HTR-8/SVneo (cell line): Measurements from ENCODE around the gene SYNPO.
A peak's percentile ranks its signal among the peaks of the same experiment; 100 is the strongest.

ENCODE experiments used
- DNase-seq: peaks from one replicate; pipeline ENCODE4 v3.0.0; 2011; ENCODE audit warnings: low spot score, mixed read lengths; ENCODE audit not compliant: insufficient read length
- FAIRE-seq: peaks from 2 replicates; lab custom pipeline; 2011; peaks lifted over from hg19 to GRCh38; lab: Jason Lieb, UNC

The SYNPO gene, protein sequence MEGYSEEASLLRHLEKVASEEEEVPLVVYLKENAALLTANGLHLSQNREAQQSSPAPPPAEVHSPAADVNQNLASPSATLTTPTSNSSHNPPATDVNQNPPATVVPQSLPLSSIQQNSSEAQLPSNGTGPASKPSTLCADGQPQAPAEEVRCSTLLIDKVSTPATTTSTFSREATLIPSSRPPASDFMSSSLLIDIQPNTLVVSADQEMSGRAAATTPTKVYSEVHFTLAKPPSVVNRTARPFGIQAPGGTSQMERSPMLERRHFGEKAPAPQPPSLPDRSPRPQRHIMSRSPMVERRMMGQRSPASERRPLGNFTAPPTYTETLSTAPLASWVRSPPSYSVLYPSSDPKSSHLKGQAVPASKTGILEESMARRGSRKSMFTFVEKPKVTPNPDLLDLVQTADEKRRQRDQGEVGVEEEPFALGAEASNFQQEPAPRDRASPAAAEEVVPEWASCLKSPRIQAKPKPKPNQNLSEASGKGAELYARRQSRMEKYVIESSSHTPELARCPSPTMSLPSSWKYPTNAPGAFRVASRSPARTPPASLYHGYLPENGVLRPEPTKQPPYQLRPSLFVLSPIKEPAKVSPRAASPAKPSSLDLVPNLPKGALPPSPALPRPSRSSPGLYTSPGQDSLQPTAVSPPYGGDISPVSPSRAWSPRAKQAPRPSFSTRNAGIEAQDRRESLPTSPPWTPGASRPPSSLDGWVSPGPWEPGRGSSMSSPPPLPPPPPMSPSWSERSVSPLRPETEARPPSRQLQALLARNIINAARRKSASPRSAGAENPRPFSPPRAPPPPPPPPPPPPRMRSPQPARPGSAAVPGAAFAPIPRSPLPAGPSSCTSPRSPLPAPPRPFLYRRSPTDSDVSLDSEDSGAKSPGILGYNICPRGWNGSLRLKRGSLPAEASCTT

DNA sequence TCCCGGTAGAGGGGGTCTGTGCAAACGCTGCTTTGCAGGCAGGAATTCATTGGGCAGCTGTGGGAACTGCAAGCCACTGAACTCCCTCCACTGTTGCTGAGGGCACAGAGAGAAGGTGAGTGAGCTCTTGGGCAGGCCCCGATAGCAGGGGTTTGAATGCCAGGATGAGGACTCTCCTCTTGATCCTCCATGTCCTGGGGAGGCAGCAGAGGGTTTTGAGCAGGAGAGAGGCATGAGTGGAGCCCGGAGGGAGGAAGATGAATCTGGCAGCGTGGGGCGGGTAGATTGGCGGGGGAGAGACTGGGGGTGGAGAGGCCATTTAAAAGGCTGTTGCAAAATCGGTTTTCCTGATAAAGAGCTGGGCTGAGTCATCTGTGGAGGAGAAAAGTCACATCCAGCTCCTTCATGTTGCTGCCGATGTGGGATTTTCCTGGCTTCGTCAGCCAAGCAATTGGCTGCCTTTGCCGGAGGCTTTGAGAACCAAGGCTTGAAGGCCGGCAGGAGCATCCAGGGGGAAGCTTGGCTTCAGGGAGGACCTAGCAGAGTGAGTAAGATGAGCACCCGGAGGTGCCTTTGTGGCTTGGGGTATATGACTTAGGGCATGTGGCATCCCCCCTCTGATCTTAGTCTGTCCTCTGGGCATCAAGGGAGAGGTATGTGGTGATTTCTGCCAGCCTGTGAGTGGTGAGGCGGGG, at the start of gene SYNPO:
SYNPO (plus strand) TSS at position 350 of the 695 bp plus-strand sequence. CDS start 7,616 bp downstream, outside the sequence.
- FAIRE-seq (peak; percentile 13), DNase-seq (peak; percentile 56)

DNA sequence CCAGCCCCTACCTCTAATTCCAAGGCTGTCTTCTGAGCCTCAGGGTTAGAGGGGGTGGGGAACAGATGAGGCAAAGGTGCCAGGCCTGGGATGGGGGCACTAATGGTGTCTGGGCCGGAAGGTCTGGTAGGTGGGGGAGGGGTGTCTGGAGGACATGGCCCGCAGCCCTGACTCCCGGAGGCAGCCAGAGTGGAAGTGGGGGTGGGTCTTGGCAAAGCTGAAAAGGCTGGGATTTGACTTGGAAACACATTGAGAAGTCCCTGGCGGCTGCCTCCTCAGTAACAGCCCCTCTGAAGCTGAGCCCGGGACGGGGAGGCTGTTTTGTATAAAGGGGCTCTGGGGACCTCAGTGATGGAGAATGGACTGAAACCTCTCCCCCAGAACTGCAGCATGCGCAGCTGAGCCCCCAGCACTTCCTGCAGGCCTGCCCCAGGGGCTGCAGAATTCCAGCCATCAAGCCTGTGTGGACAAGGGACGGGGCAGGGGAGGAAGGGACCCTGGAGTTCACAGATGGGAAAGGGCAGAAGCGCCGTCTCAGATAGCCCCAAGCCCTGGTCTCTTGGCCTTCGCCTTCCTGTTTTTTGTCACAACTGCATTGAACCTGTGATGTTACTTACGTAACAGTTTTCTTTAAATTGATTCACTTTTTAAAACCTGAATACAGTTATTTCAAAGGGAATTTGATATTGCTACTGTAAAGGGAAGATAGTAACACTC, 49.3 kb upstream of the SYNPO start:
- DNase-seq (no peak), FAIRE-seq (no peak)

DNA sequence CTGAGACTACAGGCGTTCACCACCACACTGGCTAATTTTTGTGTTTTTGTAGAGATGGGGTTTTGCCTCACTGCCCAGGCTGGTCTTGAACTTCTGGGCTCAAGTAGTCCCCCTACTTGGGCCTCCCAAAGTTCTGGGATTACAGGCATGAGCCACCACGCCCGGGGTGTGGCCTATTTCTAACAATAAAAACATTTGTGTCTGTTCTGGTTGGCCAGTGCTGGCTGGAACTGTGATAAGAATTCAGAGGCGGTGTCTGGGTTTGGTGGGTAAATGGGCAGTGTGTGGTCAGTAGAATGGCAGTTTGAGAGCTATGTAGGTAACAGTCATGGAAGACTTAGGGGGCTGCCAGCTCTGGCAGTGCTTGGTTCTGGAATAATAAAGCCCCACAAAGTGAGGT, 46.9 kb upstream of the SYNPO start:
- DNase-seq (no peak), FAIRE-seq (no peak)

DNA sequence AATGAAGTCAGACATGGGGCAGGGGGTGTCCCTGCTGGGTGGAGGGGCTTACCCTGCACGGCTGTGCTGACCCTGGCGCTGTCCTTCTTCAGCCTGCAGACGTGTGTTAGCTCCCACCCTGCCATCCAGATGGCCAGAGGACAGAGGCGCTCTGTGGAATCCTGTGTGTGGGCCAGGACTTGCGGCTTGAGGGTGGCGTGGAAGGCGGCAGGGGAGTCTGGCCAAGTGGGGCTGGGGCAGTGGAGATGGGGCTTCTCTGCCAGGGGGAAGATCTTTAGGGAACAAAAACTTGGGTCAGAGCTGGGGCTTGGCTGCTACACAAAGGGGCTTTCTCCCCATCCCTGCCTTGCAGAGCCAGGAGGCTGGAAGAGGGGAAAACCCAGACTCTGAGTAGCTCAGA, 46.5 kb upstream of the SYNPO start:
- FAIRE-seq: no peak

DNA sequence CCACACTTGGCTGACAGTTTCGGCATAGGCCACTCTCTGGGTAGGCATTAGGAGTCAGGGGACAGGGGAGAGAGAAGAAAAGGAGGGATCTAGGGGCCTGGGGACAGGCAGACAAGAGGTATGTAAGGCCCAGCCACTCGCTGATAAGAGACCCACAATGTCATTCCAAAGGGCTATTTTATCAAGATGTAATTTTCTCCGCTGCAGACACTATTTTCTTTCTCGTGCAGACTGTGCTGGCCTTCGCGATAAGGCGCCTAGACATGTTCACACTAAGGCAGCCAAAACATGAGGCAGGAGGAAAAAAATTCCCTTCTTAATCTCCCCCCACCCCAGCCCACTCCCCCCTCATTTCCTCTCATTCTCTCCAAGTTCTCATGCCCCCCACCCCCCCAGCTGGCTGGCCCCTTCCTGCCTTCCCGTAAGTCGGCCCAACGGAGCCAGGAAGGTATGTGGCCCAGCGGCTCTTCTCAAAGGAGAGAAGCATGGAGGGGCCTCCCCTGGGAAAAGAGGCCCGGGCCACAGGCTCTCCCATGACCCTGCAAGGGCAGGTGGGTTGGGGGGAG, 44.9 kb upstream of the SYNPO start:
- DNase-seq (no peak), FAIRE-seq (no peak)

More for the DNA sequence above, 46.5 kb upstream of the SYNPO start:
- no peak for DNase-seq

DNA sequence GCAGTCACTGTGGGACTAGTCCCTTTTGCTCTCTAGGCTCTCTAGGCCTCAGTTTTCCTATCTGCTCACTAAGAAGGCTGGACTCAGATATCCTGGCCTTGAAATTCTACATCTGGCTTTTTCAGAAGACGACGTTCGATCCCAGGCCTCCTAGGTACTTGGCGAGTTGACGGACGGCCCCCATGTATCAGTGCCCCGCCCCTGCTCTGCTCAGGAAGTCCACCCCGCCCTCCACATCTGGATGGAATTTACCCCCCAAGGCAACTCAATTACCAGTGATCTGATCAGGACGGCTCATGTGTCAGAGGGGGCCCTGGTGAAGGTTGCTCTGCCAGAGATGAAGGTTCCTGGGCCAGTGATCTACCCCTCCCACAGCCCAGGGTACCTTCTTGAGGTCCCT, 44.1 kb upstream of the SYNPO start:
- FAIRE-seq (no peak), DNase-seq (no peak)

DNA sequence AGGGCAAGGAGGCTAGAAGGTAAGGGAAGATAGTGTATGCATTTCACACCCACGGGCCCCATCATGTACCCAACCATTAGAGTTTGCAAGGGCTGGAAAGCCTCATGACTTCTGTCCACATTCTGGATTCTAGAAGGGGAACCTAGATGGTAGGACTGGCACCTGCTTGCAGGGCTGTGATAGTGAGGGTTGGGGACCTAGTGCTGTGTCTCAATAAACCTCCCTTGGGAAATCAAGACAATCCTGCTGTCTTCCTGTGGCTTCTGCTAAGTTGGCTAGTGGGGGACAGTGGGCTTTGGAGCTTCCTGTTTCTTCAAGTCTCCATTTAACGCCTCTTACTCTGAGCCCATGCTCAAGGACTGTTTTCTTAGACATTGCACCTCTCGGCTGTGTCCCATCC, 43.6 kb upstream of the SYNPO start:
- no peak for FAIRE-seq

DNA sequence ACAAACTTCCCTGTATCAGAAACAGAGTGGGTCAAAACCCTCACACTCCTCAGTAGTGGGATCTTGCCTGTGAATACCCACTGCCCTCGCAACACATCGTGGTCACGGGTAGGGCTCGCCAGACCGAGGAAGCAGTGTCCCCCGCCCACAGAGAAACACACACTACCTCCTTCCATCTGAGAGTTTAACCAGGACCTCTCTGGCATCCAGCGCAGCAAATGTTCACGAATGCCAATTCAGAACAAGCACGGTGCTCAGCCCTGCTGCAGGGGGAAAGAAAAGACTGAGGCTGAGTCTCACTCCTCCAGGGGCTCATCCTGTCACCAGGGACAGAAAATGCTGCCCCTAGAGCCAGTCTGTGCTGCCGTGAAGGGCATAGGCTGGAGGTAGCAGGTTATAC, 42.5 kb upstream of the SYNPO start:
- no peak for DNase-seq
- peak; percentile 4 for FAIRE-seq

More for the DNA sequence above, 43.6 kb upstream of the SYNPO start:
- DNase-seq: no peak

DNA sequence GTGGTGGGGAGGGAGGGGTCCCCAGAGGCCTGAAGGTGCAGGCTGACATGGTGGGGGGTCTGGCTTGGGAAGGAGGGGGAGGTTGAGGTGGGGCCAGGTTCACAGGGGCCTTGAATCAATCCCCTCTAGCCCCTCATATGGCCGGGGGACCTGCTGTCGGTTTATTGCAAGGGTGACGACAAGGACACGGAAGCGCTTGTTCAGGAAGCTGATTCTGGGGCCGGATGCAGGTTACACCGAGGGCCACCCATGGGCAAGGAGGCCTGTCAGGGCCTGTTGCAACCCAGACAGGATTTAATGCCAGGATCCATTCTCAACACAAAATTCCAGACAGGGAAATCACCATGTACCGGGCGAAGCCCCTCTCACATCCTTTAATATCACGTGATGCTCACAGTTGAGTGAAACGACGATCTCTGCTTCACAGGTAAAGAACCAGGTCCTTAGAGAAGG, 41.6 kb upstream of the SYNPO start:
- FAIRE-seq (no peak), DNase-seq (no peak)

DNA sequence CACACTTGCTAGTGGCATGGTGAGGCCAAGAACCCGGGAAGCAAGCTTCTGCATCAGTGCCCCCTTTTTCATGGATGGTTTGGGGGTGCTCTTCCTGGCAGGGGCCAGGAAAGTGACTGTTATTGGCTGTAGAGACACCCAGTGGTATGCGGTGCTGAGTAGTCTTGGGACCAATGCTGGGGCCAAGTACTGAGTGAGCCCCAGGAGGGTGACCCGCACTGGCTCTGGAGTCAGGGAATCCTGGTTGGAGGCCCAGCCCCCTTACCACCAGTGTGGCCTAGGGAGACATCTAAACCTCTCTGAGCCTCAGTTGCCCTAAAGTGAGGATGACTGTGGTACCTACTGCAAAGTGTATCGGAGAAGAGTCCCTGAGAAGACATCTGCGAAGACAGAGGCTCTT, 41.2 kb upstream of the SYNPO start:
- FAIRE-seq: no peak

DNA sequence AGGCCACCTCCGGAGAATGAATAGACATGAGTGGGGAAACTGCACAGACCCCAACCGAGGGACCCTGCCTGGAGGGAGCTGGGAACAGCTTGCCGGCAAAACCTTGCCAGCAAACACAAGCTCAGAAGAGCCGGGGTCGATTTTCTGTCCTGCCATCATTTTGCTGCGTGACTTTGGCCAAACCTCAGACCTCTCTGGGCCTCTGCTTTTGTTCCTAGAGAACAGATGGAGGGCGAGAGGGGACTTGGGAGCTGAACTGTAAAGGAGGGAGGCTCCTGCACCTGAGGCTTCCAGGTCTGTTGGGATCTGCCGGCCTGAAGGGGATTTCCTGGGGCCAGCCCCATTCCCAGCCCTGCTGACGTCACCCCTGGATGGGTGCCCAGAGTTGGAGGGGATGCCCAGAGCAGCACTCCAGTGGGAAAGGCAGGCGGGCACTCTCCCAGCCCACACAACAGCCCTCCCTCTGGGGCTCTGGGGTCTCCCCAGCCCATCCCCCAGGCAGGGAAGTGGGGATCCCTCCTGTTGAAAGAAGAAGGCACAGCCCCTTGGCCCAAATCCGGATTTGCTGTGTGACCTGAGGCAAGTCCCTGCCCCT, 40.4 kb upstream of the SYNPO start:
- FAIRE-seq: no peak
- peak; percentile 88 for DNase-seq

More for the DNA sequence above, 41.2 kb upstream of the SYNPO start:
- DNase-seq: no peak

DNA sequence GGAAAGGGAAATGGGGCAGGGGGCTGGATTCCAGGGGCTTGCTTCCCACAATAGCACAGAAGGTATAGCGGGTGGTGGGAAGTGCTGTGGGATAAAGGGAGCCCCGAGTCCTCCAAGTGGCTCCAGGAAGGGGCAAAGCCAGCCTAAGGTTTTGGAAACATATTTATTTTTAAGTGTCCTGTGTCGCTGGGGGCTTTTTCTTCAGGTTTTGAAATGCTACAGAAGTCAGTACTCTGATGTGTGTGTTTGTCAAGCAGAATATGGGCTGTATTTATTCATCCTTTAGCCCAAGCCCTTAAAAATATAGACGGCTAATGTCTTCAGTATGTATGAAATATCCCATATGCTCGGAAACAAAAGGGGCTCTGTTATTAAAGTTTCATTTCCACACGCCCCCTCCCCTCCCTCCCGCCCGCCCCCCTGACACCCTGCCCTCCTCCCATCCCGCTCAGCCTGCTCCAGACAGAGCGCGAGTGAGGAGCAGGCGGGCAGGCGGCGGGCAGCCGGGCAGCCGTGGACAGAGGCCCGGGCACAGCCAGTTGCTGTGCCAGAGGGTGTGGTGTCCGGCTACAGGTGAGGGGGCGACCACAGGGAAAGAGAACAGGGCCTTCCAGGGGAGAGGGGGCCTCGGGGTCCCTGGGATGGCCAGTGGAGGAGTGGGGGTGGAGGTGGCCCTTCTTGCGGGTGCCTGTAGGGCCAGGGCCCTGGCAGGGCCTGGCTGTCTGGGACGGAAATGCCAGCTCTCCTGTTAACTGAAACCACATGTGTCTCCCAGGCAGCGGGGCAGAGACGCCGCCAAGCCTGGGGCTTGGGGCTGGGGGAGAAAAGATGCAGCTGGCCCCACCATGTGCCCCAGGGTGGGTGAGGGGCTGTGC, 39.6 kb upstream of the SYNPO start:
- no peak for DNase-seq
- FAIRE-seq: no peak

DNA sequence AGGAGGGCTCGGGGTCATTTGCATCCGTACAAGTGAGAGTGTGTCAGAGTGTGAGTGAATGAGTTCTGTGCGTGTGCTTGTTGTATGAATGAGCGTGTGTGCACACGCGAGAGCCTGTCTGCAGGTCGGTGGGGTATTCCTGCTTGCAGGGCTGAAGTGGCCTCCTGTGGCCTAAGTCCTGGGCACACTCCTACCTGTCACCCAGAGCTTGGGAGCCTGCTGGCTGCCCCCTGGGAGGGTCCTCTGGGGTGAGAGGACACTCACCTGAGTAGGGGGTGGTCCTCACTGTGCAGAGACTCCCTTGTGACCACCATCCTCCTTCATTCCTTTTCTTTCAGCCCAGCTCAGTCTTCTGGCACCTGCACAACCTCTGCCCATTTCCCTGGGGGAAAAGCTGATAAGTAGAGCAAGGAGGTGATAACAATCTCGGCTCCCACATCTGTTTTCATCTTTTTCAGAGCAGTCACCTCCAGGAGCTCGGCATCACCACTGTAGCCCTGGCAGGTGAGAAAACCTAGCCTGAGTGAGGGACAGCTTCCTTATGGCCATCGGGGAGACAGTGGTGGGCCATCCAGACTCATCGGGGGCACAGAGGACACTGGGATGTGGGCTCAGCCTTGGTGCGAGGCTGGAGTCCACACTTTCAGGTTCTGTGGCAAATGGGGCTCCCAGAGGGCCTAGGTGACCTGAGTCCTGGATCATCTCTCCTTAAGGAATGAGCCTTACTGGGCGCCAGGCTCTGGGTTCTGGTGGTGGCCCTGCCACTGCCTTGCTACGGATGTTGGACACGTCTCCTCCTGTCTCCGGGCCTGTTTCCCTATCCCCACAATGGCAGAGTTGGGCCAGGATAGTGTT, 38.7 kb upstream of the SYNPO start:
- no peak for FAIRE-seq
- DNase-seq: no peak

DNA sequence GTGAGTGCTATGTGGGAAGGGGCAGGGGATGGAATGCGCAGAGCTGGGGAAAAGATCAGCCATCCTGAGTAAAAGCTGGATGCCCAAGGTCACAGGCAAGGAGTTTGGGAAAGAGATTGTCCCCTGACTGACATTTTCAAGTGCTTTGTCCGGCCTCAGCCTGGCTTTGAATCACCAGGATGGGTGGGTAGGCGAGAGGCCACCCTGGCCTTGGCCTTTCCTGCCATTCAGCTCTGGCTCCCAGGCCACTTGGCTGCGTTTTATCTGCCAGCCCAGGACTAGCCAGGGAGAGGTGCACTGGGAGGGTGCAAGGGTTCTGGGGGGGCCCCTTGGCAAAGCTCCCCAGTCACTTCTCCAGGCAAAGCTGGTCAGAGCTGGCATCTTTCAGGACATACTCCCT, 37.4 kb upstream of the SYNPO start:
- FAIRE-seq: no peak
- DNase-seq: no peak

DNA sequence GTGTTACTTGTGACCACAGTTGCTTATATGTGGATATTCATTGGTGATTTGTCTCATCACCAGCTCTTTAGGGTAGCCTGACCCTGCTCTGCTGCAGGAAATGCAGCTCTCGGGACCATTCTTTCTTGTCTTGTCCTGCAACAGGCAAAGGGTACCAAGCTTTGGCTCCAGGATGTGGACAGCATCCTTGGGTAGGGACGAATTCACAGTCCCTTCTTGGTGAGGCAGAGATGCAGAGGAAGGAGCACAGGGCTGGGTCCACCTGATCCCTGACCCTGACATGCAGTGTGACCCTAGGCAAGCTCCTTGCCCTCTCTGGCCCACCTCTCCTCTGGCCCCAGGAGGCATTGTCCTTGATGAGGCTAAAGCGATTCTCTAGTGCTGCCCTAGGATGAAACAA, 37.0 kb upstream of the SYNPO start:
- DNase-seq: no peak
- no peak for FAIRE-seq

DNA sequence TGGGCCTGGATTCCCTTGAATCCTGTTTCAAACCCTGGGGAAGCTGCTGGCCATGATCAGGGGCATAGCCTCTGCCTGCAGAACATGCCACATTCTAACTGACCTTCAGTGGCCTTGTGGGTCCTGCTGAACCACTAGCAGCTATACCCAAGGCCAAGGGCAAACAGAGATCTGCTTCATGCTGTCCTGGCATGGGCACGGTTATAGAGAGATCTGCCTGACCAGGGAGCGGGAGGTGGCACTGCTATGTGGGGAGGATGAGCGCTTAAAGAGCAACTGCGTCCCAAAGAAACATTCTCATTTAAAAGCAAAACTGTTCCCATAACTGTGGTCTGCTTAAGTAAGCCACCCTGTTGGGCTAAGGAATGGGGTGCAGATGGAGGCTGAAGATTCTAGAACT, 36.5 kb upstream of the SYNPO start:
- DNase-seq: no peak
- FAIRE-seq: no peak

DNA sequence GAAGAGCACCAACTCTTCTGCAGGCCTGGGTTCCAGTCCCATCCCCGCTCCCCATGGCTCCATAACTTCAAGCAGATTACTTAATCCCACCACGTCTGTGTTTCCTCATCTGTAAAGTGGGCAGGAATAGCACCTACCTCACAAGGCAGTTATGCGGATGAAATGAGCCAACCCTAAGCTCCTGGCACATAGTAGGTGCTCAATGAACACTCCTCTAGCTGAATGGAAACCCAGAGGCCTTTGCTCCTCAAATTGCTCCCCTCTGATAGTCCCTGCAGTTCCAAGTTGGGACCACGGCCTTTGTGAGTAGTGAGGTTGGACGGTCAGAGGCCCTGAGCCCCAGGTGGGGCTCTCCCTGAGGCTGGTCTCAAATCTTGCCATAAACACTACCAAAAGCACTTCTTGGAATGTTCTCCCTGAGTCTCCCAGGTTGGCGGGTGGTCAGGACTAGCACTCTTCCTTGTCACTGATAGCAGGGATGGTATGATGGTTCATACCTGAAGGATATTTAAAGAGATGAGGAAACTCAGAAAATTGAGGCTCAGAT, 35.5 kb upstream of the SYNPO start:
- DNase-seq (no peak), FAIRE-seq (no peak)
